GM10266 (cell line): ENCODE measurements around the gene SPTBN4.

Source experiments
- DNase-seq: peaks from one replicate; pipeline ENCODE4 v3.0.0; 2012; ENCODE audit errors: extremely low spot score
- TF ChIP-seq, protein P1 (sequence below): IDR thresholded peaks from 2 replicates; pipeline ENCODE4 v1.5.1; 2012; ENCODE audit warnings: mild to moderate bottlenecking, low read depth; ENCODE audit not compliant: control insufficient read depth, insufficient read depth; ENCODE audit errors: missing control alignments

SPTBN4 gene

DNA sequence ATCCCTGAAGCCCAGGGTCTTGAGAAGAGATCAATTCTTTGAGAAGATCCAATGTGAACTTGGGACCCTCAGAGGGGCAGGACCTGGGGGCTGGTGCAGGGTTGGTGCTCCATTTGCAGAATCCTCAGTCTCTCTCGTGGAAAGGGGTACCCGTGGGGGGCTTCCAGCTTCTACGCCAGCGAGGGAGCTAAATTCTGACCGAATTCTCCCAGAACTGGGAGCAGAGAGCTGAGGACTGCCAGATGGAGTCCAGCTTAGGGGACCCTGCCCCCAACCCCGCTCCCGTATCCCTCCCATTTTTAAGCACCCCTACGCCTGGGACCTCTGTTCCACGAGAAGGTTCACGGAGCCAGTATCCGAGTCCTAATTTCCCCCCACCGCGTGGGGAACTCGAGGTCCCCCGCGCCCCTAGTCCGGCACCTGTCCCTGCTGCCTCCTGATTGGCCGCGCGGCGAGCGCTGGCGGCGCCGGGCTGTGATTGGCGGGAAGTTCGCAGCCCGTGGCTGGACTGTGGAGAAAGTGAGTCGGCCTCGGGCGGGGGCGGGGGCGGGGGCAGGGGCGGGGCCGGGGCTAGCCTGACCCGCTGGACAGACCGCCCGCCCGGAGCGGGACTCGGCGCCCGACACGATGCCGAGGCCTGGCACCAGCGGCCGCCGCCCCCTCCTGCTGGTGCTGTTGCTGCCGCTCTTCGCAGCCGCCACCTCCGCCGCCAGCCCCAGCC, 130.0 kb downstream of the SPTBN4 start:
- TF ChIP-seq, protein P1, sequence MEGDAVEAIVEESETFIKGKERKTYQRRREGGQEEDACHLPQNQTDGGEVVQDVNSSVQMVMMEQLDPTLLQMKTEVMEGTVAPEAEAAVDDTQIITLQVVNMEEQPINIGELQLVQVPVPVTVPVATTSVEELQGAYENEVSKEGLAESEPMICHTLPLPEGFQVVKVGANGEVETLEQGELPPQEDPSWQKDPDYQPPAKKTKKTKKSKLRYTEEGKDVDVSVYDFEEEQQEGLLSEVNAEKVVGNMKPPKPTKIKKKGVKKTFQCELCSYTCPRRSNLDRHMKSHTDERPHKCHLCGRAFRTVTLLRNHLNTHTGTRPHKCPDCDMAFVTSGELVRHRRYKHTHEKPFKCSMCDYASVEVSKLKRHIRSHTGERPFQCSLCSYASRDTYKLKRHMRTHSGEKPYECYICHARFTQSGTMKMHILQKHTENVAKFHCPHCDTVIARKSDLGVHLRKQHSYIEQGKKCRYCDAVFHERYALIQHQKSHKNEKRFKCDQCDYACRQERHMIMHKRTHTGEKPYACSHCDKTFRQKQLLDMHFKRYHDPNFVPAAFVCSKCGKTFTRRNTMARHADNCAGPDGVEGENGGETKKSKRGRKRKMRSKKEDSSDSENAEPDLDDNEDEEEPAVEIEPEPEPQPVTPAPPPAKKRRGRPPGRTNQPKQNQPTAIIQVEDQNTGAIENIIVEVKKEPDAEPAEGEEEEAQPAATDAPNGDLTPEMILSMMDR = no peak
- DNase-seq = no peak

DNA sequence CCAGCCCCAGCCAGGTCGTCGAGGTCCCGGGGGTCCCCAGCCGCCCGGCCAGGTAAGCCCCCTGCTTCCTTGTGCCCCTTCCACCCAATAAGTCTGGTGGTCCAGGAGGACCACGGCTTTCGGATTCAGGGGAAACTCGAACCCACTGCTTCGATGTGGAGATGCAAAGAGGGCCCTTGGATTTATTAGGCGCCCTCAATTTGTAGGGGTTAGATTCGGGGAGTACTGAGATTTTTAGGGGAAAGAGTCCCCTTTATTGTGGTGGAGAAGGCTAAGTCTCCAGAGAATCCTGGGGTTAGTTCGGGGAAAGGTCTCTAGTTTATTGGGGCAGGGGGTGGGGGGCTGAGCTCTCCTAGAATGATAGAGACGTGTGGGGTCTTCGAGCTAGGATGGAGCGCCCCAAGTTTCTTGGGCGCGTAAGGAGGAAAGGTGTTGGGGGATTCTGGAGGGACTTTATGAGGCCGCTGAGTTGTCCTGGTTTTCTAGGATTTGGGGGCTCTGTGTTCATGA, 130.6 kb downstream of the SPTBN4 start:
- peak; percentile 14 for DNase-seq
- TF ChIP-seq, protein P1 = no peak

DNA sequence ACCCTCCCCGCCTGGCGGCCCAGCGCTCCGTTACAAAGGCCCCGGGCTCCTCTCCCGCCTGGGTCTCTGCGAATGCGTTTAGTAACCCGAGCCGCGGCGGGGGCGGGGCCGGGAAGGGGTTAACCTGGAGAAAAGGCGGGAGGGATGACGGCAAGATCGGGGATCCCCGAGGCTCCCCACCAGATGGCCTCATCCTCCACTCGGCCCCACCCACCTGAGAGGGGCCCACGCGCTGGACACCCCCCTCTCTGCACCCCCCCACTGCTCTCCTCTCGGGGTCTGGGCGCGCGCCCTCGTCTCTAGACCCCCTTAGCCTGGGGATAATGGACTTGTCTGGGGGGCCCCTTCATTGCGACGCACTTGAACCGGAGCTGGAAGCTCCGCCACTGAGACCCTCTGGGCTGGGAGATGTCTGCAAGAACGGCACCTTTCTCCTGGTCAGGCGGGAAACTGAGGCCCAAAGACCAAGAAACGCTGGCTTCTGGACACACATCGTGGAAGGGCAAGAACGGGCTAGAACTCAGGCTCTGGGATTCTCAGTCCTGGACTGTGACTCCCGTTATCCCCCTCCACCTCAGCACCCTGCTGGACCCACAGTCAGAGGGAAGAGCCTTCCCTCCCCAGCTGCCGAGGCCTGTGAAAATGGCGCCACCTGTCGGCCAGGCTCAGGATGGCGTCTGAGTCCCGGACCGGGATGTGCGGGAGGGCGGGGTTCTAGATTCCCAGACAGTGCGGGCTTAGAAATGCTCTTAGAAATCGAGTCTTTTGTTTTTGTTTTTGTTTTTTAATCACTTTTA, 131.5 kb downstream of the SPTBN4 start:
- TF ChIP-seq, protein P1 = peak; percentile 99
- peak; percentile 90 for DNase-seq

DNA sequence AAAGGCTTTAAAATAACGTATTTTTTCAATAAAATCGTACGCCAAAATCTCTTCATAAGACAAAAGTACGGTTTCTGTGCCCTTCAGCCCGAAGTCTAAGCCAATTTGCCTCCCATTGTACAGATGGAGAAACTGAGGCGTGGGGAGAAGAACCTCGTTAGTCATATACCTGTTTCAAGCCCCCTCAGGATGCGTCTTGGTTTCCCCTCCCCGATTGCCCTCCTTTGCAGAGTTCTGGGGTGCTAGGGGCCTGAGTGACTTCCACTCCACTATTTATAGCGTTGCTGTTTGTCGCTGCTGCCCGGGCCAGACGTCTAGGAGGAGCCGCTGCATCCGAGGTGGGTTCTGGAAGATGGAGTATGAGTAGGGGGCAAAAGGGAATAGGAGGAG, 132.1 kb downstream of the SPTBN4 start:
- no peak for DNase-seq
- TF ChIP-seq, protein P1 = no peak

DNA sequence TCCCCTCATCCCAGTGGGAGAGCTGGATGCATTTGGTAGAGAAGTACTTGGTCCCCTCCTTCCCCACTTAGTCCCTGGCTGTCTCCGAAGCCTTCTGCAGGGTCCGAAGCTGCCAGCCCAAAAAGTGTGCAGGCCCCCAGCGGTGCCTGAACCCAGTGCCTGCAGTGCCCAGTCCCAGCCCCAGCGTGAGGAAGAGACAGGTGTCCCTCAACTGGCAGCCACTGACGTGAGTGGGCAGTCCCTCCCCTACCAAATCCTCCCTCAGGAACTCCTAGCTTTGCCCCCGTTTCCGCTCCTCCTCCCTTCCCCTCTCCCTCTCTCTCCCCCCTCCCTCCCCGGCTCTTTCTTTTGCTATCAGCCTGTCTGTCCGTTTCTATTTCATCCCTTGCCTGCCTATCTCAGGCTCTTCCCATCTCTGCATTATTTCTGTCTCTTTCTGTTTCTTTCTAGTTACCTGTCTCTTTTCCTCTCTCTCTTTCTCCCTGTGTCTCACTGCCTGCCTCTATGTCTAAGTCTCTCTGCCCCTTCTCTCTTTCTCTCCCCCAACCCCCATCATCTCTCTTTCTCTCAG, 132.6 kb downstream of the SPTBN4 start:
- no peak for DNase-seq
- TF ChIP-seq, protein P1 = no peak

DNA sequence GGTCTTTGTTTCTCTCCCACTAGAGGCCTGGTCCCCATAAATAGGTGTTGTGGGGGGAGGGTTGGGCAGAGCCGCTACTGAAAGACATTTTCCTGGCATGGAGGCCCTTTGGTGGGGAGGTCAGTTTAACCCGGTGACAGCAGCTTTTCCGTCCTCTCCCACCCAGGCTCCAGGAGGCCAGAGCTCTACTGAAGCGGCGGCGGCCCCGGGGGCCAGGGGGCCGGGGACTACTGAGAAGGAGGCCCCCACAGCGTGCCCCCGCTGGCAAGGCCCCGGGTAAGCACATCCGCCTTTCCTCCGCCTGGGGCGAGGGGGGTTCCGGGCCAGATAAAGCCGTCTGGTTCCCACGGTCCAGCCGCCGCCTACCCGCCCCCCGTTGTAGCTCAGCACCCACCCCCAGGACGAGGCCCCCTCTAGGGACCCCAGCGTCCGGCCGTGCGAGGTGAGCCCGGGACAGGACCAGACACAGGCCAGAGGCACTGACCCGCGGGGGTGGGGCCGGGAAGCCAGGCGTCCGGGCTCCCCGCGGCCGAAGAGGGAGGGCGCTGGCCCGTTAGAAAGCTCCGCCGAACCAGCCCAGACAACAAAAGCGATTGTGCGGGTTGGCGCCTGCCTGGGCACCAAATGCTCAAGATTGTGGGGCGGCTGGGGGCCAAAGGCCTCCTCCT, 133.2 kb downstream of the SPTBN4 start:
- DNase-seq = no peak
- TF ChIP-seq, protein P1 = no peak
